Mesenchymal stem cell (in vitro differentiated cells and primary cell): ENCODE measurements around the gene MBNL2.
A peak's percentile ranks its signal among the peaks of the same experiment; 100 is the strongest.

Experiments
- DNase-seq: peaks from one replicate; pipeline ENCODE4 v3.0.0-alpha.2; 2013
- H2AFZ ChIP-seq: one replicate; pipeline ENCODE4 v1.6.1; 2013; ENCODE audit warnings: low read depth, mild to moderate bottlenecking, control low read depth, inconsistent platforms, low read length, moderate library complexity
- H2AK5ac ChIP-seq: 2 replicates; pipeline ENCODE4 v1.6.1; 2013; ENCODE audit warnings: low read length, moderate library complexity, mild to moderate bottlenecking, inconsistent platforms; ENCODE audit not compliant: severe bottlenecking
- H2BK120ac ChIP-seq: one replicate; pipeline ENCODE4 v1.6.1; 2013; ENCODE audit warnings: low read depth, mild to moderate bottlenecking, inconsistent platforms, low read length, moderate library complexity
- H2BK12ac ChIP-seq, 2 experiments: one replicate each; pipeline ENCODE4 v1.6.1; 2013; ENCODE audit warnings: inconsistent platforms in 2 of 2, low read length in 2 of 2, mild to moderate bottlenecking in 2 of 2, moderate library complexity in 2 of 2, control low read depth in 1 of 2
- H2BK15ac ChIP-seq: one replicate; pipeline ENCODE4 v1.6.1; 2013; ENCODE audit warnings: mild to moderate bottlenecking, low read depth, inconsistent platforms; ENCODE audit not compliant: poor library complexity, severe bottlenecking
- H2BK5ac ChIP-seq: 2 replicates; pipeline ENCODE4 v1.6.1; 2013; ENCODE audit warnings: low read depth, mild to moderate bottlenecking, low read length, control low read depth, inconsistent platforms; ENCODE audit not compliant: poor library complexity, severe bottlenecking
- H3K14ac ChIP-seq, 2 experiments: one replicate each; pipeline ENCODE4 v1.6.1; 2013; ENCODE audit warnings: inconsistent platforms in 2 of 2, low read length in 2 of 2, control low read depth in 1 of 2, mild to moderate bottlenecking in 1 of 2, moderate library complexity in 1 of 2
- H3K18ac ChIP-seq, 2 experiments: one replicate each; pipeline ENCODE4 v1.6.1; 2013; ENCODE audit warnings: inconsistent platforms in 2 of 2, low read length in 2 of 2, control low read depth in 1 of 2, low read depth in 1 of 2, mild to moderate bottlenecking in 1 of 2
- H3K23ac ChIP-seq, 2 experiments: one replicate each; pipeline ENCODE4 v1.6.1; 2013; ENCODE audit warnings: inconsistent platforms in 2 of 2, low read length in 2 of 2, mild to moderate bottlenecking in 2 of 2, moderate library complexity in 2 of 2, control low read depth in 1 of 2
- H3K27ac ChIP-seq: 2 replicates; pipeline ENCODE4 v1.5.1; 2013; ENCODE audit warnings: mild to moderate bottlenecking, moderate library complexity, low read length, control low read depth, inconsistent platforms; ENCODE audit not compliant: poor library complexity, severe bottlenecking
- H3K27me3 ChIP-seq, 2 experiments: 2 replicates each; pipeline versions ENCODE4 v1.6.1 to v1.7.0; 2013; ENCODE audit warnings: low read length in 2 of 2, mild to moderate bottlenecking in 2 of 2, moderate library complexity in 2 of 2, control low read depth in 1 of 2, inconsistent platforms in 1 of 2; ENCODE audit not compliant: control insufficient read depth in 1 of 2, insufficient read depth in 1 of 2
- H3K36me3 ChIP-seq, 2 experiments: 2 replicates each; pipeline versions ENCODE4 v1.6.1 to v1.7.0; 2013; ENCODE audit warnings: low read length in 2 of 2, control low read depth in 1 of 2, inconsistent platforms in 1 of 2, low read depth in 1 of 2, mild to moderate bottlenecking in 1 of 2; ENCODE audit not compliant: insufficient read depth in 2 of 2, control insufficient read depth in 1 of 2
- H3K4ac ChIP-seq, 2 experiments: one replicate each; pipeline ENCODE4 v1.6.1; 2013; ENCODE audit warnings: inconsistent platforms in 2 of 2, low read length in 2 of 2, mild to moderate bottlenecking in 2 of 2, moderate library complexity in 2 of 2, control low read depth in 1 of 2, low read depth in 1 of 2
- H3K4me1 ChIP-seq: 2 replicates; pipeline ENCODE4 v1.6.1; 2013; ENCODE audit warnings: low read depth, low read length, control low read depth; ENCODE audit not compliant: control insufficient read depth, insufficient read depth
- H3K4me2 ChIP-seq: 2 replicates; pipeline ENCODE4 v1.6.1; 2013; ENCODE audit warnings: low read length, mild to moderate bottlenecking, inconsistent platforms; ENCODE audit not compliant: poor library complexity, severe bottlenecking
- H3K4me3 ChIP-seq, 2 experiments: 2 replicates each; pipeline versions ENCODE4 v1.5.1 to v1.7.0; 2013; ENCODE audit warnings: low read length in 2 of 2, mild to moderate bottlenecking in 2 of 2, control low read depth in 1 of 2, low read depth in 1 of 2; ENCODE audit not compliant: insufficient read depth in 1 of 2
- H3K79me1 ChIP-seq: replicated peaks from 2 replicates; pipeline ENCODE4 v1.6.1; 2013; ENCODE audit warnings: mild to moderate bottlenecking, control low read depth, low read length, inconsistent platforms; ENCODE audit not compliant: poor library complexity, severe bottlenecking
- H3K9ac ChIP-seq: 2 replicates; pipeline ENCODE4 v1.7.0; 2013; ENCODE audit warnings: mild to moderate bottlenecking, low read length, moderate library complexity
- H3K9me3 ChIP-seq: 2 replicates; pipeline ENCODE4 v1.7.0; 2013; ENCODE audit warnings: mild to moderate bottlenecking, low read length; ENCODE audit not compliant: control insufficient read depth
- H4K8ac ChIP-seq: one replicate; pipeline ENCODE4 v1.6.1; 2013; ENCODE audit warnings: inconsistent platforms, mild to moderate bottlenecking, low read length, moderate library complexity
- H4K91ac ChIP-seq: one replicate; pipeline ENCODE4 v1.6.1; 2013; ENCODE audit warnings: mild to moderate bottlenecking, low read length, inconsistent platforms
- WGBS: methylation state at CpG from one replicate; pipeline ENCODE4 v1.1.7; 2013; ENCODE audit warnings: mixed read lengths; 5-methylcytosine and 5-hydroxymethylcytosine counted together

The MBNL2 gene

GRCh38 chr13:97344265-97345175 lies 122.4 kb downstream of the MBNL2 start:
- Histone ChIP-seq H3K18ac (no peak overlapping the region), H3K14ac (no peak overlapping the region), H3K27ac (peak overlapping the region; percentile 5), H3K27me3 (no peaks in the 10 kb centered on the region), H3K23ac (no peak overlapping the region), H4K91ac (no peak overlapping the region), H2BK120ac (no peak overlapping the region), H3K36me3 (peaks cover 27 to 38% of the 10 kb centered on the region in 2 experiments), H3K79me1 (peaks cover 23% of the 10 kb centered on the region), H3K4ac (no peak overlapping the region), H2AK5ac (no peak overlapping the region), H4K8ac (no peak overlapping the region), H2AFZ (no peak overlapping the region), H2BK12ac (no peak overlapping the region), H3K9ac (peak overlapping the region; percentile 27), H3K9me3 (no peaks in the 10 kb centered on the region), H3K4me1 (no peaks in the 10 kb centered on the region), H2BK5ac (no peak overlapping the region), H3K4me2 (no peak overlapping the region), H2BK15ac (no peak overlapping the region), H3K4me3 (no peak overlapping the region)
- WGBS, result 58% methylated on average over 4 of the region's 5 CpGs
- peak; percentile 70 for DNase-seq

DNA sequence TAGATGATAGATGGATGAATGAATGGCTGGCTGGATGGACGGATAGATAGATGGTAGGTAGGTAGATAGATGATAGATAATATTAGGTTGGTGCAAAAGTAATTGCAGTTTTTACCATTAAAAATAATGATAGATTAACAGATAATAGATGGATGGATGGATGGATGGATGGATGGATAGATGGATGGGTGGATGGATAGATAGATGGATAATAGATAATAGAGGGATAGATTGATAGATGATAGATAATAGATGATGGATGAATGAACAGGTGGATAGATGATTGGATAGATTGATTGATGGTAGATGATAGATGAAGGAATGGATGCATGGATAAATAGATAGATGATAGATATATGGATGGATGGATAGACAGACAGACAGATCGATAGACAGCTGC lies 124.0 kb downstream of the MBNL2 start:
- Histone ChIP-seq H3K4me3 (no peak overlapping the region), H3K4ac (no peak overlapping the region), H3K9ac (no peak overlapping the region), H3K14ac (no peak overlapping the region), H4K91ac (no peak overlapping the region), H2BK15ac (no peak overlapping the region), H3K79me1 (peaks cover 26% of the 10 kb centered on the region), H2BK12ac (no peak overlapping the region), H3K18ac (no peak overlapping the region), H3K27me3 (no peaks in the 10 kb centered on the region), H4K8ac (no peak overlapping the region), H2AFZ (no peak overlapping the region), H3K27ac (no peak overlapping the region), H3K9me3 (peaks cover 5% of the 10 kb centered on the region), H2AK5ac (no peak overlapping the region), H3K36me3 (peaks cover 29 to 54% of the 10 kb centered on the region in 2 experiments), H3K23ac (no peak overlapping the region), H3K4me2 (no peak overlapping the region), H3K4me1 (no peaks in the 10 kb centered on the region), H2BK5ac (no peak overlapping the region), H2BK120ac (no peak overlapping the region)
- DNase-seq, result no peak
- WGBS, result 98% methylated on average over 2 of the region's 2 CpGs

DNA sequence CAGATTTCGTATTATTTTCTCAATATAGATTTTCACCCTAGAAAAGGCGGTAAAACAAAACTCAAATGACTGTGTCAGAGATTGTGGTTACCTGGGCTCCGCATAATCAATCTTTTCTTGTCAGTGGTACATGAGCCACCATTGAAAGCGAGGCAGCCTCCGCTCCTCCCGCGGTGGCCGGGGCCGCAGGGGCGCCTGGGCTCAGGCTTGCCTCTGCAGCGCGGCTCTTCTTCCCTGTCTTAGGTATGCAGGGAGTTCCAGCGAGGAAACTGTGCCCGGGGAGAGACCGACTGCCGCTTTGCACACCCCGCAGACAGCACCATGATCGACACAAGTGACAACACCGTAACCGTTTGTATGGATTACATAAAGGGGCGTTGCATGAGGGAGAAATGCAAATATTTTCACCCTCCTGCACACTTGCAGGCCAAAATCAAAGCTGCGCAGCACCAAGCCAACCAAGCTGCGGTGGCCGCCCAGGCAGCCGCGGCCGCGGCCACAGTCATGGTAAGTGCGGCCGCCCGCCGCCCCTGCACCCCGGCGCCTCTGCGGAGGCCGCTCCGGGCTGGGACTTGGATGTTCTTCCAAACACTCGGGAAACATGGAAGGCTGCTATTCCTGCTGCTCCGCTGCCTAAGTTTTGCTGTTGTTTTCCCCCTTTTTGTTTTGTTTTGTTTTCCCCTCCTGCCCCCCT lies 124.6 kb downstream of the MBNL2 start:
- Histone ChIP-seq H3K14ac (no peak overlapping the region), H3K9me3 (peaks cover 5% of the 10 kb centered on the region), H4K91ac (no peak overlapping the region), H3K79me1 (peaks cover 31% of the 10 kb centered on the region), H3K36me3 (peaks cover 34 to 57% of the 10 kb centered on the region in 2 experiments), H2BK120ac (no peak overlapping the region), H2BK5ac (no peak overlapping the region), H2AK5ac (no peak overlapping the region), H2BK12ac (no peak overlapping the region), H2BK15ac (no peak overlapping the region), H3K23ac (no peak overlapping the region), H3K9ac (no peak overlapping the region), H3K18ac (peak overlapping the region in 1 of 2 experiments; percentile 16), H3K4ac (no peak overlapping the region), H4K8ac (peak overlapping the region; percentile 21), H3K4me2 (no peak overlapping the region), H3K27ac (no peak overlapping the region), H3K27me3 (no peaks in the 10 kb centered on the region), H3K4me3 (no peak overlapping the region), H2AFZ (no peak overlapping the region), H3K4me1 (no peaks in the 10 kb centered on the region)
- no peak for DNase-seq
- WGBS, result 97% methylated on average over 39 of the region's 39 CpGs

GRCh38 chr13:97347255-97347932 lies 125.3 kb downstream of the MBNL2 start:
- no peaks in the 10 kb centered on the region for H3K4me1 ChIP-seq
- no peak overlapping the region for H3K14ac ChIP-seq
- H2AK5ac ChIP-seq, result no peak overlapping the region
- H2BK120ac ChIP-seq, result no peak overlapping the region
- no peak overlapping the region for H2BK15ac ChIP-seq
- no peaks in the 10 kb centered on the region for H3K27me3 ChIP-seq
- no peak overlapping the region for H2AFZ ChIP-seq
- no peak for DNase-seq
- H3K4me3 ChIP-seq, result no peak overlapping the region
- H4K91ac ChIP-seq, result no peak overlapping the region
- no peak overlapping the region for H3K18ac ChIP-seq
- no peak overlapping the region for H4K8ac ChIP-seq
- no peak overlapping the region for H3K27ac ChIP-seq
- H3K79me1 ChIP-seq, result peaks cover 31% of the 10 kb centered on the region
- no peak overlapping the region for H2BK5ac ChIP-seq
- H3K23ac ChIP-seq, result no peak overlapping the region
- H2BK12ac ChIP-seq, result no peak overlapping the region
- no peak overlapping the region for H3K9ac ChIP-seq
- H3K36me3 ChIP-seq, result peaks cover 35 to 57% of the 10 kb centered on the region in 2 experiments
- H3K9me3 ChIP-seq, result peaks cover 5% of the 10 kb centered on the region
- 86% methylated on average over 8 of the region's 9 CpGs for WGBS
- no peak overlapping the region for H3K4me2 ChIP-seq
- no peak overlapping the region for H3K4ac ChIP-seq
